HL-60 (cell line): ENCODE results near the gene RET.

Experiments used
- DNase-seq, 2 experiments: peaks; one replicate each; pipeline ENCODE4 v3.0.0-alpha.2; 2010 to 2020; ENCODE audit warnings: low read depth in 1 of 2, low spot score in 1 of 2
- H3K27ac ChIP-seq: fragments of 250-450 bp; sonication (Bioruptor Pico); replicated peaks from 2 replicates; pipeline ENCODE4 v1.5.1; 2020; ENCODE audit warnings: mild to moderate bottlenecking, moderate library complexity
- H3K27me3 ChIP-seq: fragments of 250-450 bp; sonication (Bioruptor Pico); 2 replicates; pipeline ENCODE4 v1.5.1; 2021; ENCODE audit warnings: mild to moderate bottlenecking, moderate library complexity; ENCODE audit not compliant: insufficient read depth, poor library complexity, severe bottlenecking
- H3K4me3 ChIP-seq: replicated peaks from 2 replicates; pipeline ENCODE4 v1.5.1; 2011; ENCODE audit warnings: mild to moderate bottlenecking, control low read depth, low read length; ENCODE audit not compliant: insufficient read depth
- CTCF ChIP-seq: IDR thresholded peaks from one replicate; pipeline ENCODE4 v1.5.1; 2011; ENCODE audit warnings: low read length, control low read depth, inconsistent platforms; ENCODE audit not compliant: insufficient read depth
- GABPA ChIP-seq: IDR thresholded peaks from 2 replicates; pipeline ENCODE4 v1.6.1; 2012; ENCODE audit warnings: low read depth
- POLR2AphosphoS5 ChIP-seq: IDR thresholded peaks from 2 replicates; pipeline ENCODE4 v1.6.1; 2012; ENCODE audit warnings: low read depth
- REST ChIP-seq: IDR thresholded peaks from 2 replicates; pipeline ENCODE4 v1.6.1; 2012; ENCODE audit warnings: low read depth; ENCODE audit not compliant: insufficient replicate concordance
- SPI1 ChIP-seq: IDR thresholded peaks from 2 replicates; pipeline ENCODE4 v1.6.1; 2012; ENCODE audit warnings: low read depth, mild to moderate bottlenecking, borderline replicate concordance

RET gene

GRCh38 chr10:43117777-43118583 lies 41.1 kb downstream of the RET start:
- H3K27ac ChIP-seq: no peak overlapping the region

GRCh38 chr10:43118631-43119415 lies 42.0 kb downstream of the RET start:
- DNase-seq: no peak
- Histone ChIP-seq H3K4me3 (no peak overlapping the region), H3K27ac (no peak overlapping the region), H3K27me3 (no peaks in the 10 kb centered on the region)
- TF ChIP-seq SPI1 (no peak), POLR2AphosphoS5 (no peak), REST (no peak), GABPA (no peak), CTCF (no peak)

More at GRCh38 chr10:43117777-43118583, 41.1 kb downstream of the RET start:
- Histone ChIP-seq H3K4me3 (no peak overlapping the region), H3K27me3 (no peaks in the 10 kb centered on the region)
- no peak for DNase-seq
- TF ChIP-seq SPI1 (no peak), POLR2AphosphoS5 (no peak), GABPA (no peak), REST (no peak), CTCF (no peak)

- Histone ChIP-seq H3K4me3 (no peak overlapping the region), H3K27me3 (no peaks in the 10 kb centered on the region), H3K27ac (no peak overlapping the region)
- TF ChIP-seq POLR2AphosphoS5 (no peak), GABPA (no peak), CTCF (no peak), SPI1 (no peak), REST (no peak)
- no peak for DNase-seq
Observed at GRCh38 chr10:43119416-43120115, 42.7 kb downstream of the RET start.
